GM18951 (cell line): ENCODE results near the gene GOLGA6L7.
"Not testable (repeated sequence)": the region's sequence is repeated elsewhere in the genome, so short reads cannot be mapped to it uniquely, and the experiment has no call there.

Experiments
- POLR2A ChIP-seq: IDR thresholded peaks from 4 replicates; pipeline ENCODE4 v1.6.1; 2011; ENCODE audit warnings: mild to moderate bottlenecking; ENCODE audit not compliant: insufficient read length, insufficient read depth; ENCODE audit errors: extremely low read depth
- in situ Hi-C: fragments of 300-500 bp; cut with MboI; formaldehyde crosslinking; loops from one replicate; pipeline ENCODE4 v1.12.0; 2022; ENCODE audit warnings: low sequenced_read_pairs, mixed read lengths, inconsistent platforms; ENCODE audit not compliant: unreplicated experiment

Gene GOLGA6L7

GRCh38 chr15:28848521-28848920, at the start of gene GOLGA6L7:
GOLGA6L7 (minus strand) TSS chr15:28848644; CDS start chr15:28848549, 95 bp downstream.
- in situ Hi-C loops: not testable (repeated sequence)

- in situ Hi-C loops: no loop called here
- no peak for TF ChIP-seq POLR2A
Measured at GRCh38 chr15:28897861-28898585, 49.6 kb upstream of the GOLGA6L7 start.

GRCh38 chr15:28896951-28897350, 48.5 kb upstream of the GOLGA6L7 start:
- in situ Hi-C loops: no loop called here
- TF ChIP-seq POLR2A: no peak

DNA sequence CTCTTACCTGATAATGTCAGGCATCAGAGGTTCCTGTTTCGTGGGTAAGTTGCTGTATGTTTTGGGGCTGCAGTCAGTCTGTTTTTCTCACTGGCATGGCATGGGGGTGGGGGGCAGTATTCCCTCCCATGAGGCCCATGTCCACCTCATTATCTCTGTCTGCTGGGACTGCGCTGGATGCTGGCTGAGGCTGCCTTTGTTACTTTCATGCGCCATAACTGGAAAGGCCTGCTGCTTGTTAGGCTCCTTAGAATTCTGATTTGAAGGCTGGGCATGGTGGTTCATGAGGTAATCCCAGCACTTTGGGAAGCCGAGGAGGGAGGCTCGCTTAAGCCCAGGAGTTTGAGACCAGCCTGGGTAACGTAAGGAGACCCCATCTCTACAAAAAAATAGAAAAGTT, 47.1 kb upstream of the GOLGA6L7 start:
- in situ Hi-C loops: no loop called here
- TF ChIP-seq POLR2A: no peak

- TF ChIP-seq POLR2A: no peak
- in situ Hi-C loops: no loop called here
Measured at GRCh38 chr15:28895146-28895545, 46.7 kb upstream of the GOLGA6L7 start.

- no peak for TF ChIP-seq POLR2A
- in situ Hi-C loops: no loop called here
Measured at GRCh38 chr15:28894631-28895030, 46.2 kb upstream of the GOLGA6L7 start.

- in situ Hi-C loops: no loop called here
Measured at GRCh38 chr15:28892789-28893610, 44.6 kb upstream of the GOLGA6L7 start.

DNA sequence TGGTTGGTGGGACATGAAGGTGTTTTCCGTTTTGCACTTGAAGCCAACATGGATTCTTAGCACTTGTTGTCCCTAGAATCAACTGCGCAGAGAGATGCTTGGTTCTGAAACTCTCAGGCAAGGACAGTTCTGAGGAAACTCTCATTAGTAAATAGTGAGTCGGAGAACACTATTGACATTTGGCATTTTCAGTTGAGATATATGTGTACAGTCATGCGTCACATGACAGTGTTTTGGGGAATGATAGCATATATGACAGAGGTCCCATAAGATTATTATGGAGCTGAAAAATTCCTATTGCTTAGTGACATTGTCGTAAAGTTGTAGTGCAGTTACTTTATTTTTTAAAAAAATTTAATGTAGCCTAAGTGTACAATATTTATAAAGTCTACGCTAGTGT, 43.1 kb upstream of the GOLGA6L7 start:
- TF ChIP-seq POLR2A: no peak
- in situ Hi-C loops: no loop called here

More at GRCh38 chr15:28892789-28893610, 44.6 kb upstream of the GOLGA6L7 start:
- no peak for TF ChIP-seq POLR2A

- in situ Hi-C loops: no loop called here
- TF ChIP-seq POLR2A: no peak
Measured at GRCh38 chr15:28890711-28891495, 42.5 kb upstream of the GOLGA6L7 start.

DNA sequence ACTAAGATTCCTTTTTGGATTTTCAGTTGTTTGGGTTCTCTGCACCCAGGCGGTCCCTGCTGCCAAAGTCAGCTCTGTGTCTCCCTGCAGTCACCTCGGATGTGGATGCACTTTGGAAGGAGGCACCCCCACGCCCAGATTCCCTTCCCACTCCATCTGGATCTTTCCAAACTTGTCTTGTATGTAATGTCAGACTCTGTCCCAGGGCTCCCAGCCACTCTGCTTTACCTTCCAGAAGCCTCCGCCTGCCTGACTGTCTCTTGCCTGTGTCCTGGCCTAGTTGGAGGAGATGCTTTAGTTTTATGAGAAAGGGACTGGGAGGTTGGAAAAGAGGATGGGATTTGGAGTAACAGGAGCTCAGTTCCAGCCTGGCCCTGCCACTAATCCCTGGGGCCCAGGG, 41.8 kb upstream of the GOLGA6L7 start:
- in situ Hi-C loops: not testable (repeated sequence)

DNA sequence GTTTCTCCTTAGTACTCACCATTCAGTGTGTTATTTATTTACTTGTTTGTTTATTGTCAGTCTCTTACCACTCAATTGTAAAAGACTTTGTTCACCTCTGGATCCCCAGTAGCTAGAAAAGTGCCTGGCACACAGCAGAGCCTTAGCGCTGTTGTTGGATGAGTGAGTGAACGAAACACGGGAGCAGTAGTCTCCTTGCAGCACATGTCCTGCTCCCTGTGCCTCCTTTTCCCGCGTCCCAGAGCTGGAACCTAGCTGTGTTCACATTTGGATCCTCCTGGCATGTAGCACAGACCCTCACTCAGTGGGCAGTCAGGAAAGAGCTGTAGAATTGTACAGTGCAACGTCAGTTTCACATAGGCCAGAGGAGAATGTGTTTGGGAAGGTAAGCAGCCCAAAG, 41.4 kb upstream of the GOLGA6L7 start:
- in situ Hi-C loops: not testable (repeated sequence)

GRCh38 chr15:28889346-28889745, 40.9 kb upstream of the GOLGA6L7 start:
- TF ChIP-seq POLR2A: no peak
- in situ Hi-C loops: no loop called here

DNA sequence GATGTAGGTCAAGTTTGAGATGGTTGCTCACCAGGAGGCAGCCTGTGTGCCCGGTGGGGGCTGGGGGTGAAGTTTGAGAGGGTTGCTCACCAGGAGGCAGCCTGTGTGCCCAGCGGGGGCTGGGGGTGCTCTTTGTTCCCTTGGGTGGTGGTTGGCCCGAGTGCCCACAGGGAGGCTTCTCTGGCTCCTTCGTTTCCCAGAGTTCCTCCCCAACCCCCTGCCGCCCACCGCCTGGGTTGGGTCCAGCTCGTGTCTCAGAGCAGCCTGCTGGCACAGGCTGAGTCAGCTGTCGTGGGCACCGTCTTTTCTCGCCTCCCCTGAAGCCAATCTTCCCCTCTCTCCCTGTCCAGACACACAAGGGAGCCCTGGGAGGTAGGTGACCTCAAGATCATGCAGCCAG, 40.5 kb upstream of the GOLGA6L7 start:
- no peak for TF ChIP-seq POLR2A
- in situ Hi-C loops: no loop called here

- TF ChIP-seq POLR2A: no peak
- in situ Hi-C loops: no loop called here
Measured at GRCh38 chr15:28888302-28888894, 40.0 kb upstream of the GOLGA6L7 start.
